AG09319 (cell line): ENCODE measurements around the gene MPO.

Experiments
- DNase-seq: peaks from one replicate; pipeline ENCODE4 v3.0.0-alpha.2; 2010; ENCODE audit warnings: low read depth; ENCODE audit errors: extremely low read depth
- CTCF ChIP-seq: IDR thresholded peaks from 2 replicates; pipeline ENCODE4 v1.5.1; 2011; ENCODE audit warnings: low read depth, mild to moderate bottlenecking, inconsistent platforms, low read length, moderate library complexity

Gene MPO

GRCh38 chr17:58247511-58248363 lies 33.0 kb downstream of the MPO start:
- DNase-seq = no peak
- no peak for TF ChIP-seq CTCF

- no peak for DNase-seq
- TF ChIP-seq CTCF = no peak
Observed at GRCh38 chr17:58246781-58247180, 34.0 kb downstream of the MPO start.

- TF ChIP-seq CTCF = no peak
- DNase-seq = no peak
Observed at GRCh38 chr17:58246104-58246740, 34.5 kb downstream of the MPO start.

GRCh38 chr17:58245428-58246103 lies 35.2 kb downstream of the MPO start:
- TF ChIP-seq CTCF = no peak
- no peak for DNase-seq

GRCh38 chr17:58244963-58245362 lies 35.8 kb downstream of the MPO start:
- no peak for DNase-seq
- TF ChIP-seq CTCF = no peak

- no peak for DNase-seq
- TF ChIP-seq CTCF = no peak
Observed at GRCh38 chr17:58242171-58242784, 38.5 kb downstream of the MPO start.
